ENCODE measurements around the gene DYNC2LI1. TPM values are rescaled to one million over a fixed set of nuclear protein-coding genes. Genes with fewer than 3 reads are reported as not detected.

Gene DYNC2LI1
- total RNA-seq, 1 donor from 2014 or later: 92.1 TPM

- no peak for TF ChIP-seq EZH2 (IDR thresholded peaks at IDR 0.05)
- TF ChIP-seq, protein P1, sequence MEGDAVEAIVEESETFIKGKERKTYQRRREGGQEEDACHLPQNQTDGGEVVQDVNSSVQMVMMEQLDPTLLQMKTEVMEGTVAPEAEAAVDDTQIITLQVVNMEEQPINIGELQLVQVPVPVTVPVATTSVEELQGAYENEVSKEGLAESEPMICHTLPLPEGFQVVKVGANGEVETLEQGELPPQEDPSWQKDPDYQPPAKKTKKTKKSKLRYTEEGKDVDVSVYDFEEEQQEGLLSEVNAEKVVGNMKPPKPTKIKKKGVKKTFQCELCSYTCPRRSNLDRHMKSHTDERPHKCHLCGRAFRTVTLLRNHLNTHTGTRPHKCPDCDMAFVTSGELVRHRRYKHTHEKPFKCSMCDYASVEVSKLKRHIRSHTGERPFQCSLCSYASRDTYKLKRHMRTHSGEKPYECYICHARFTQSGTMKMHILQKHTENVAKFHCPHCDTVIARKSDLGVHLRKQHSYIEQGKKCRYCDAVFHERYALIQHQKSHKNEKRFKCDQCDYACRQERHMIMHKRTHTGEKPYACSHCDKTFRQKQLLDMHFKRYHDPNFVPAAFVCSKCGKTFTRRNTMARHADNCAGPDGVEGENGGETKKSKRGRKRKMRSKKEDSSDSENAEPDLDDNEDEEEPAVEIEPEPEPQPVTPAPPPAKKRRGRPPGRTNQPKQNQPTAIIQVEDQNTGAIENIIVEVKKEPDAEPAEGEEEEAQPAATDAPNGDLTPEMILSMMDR (IDR thresholded peaks at IDR 0.05): no peak
- TF ChIP-seq EZH2phosphoT487 (IDR thresholded peaks at IDR 0.05): no peak
- Histone ChIP-seq H3K4me1 (no peaks in the 10 kb centered on the region), H3K9ac (no peak within 1 kb of the TSS), H3K27me3 (no peaks in the 10 kb centered on the region), H3K9me3 (ENCODE audit: low read depth) (no peaks in the 10 kb centered on the region), H4K20me1 (ENCODE audit: low read depth) (no peaks in the 10 kb centered on the region), H3K36me3 (no peaks in the 10 kb centered on the region), H3K79me2 (ENCODE audit: low read depth) (no peaks in the 10 kb centered on the region), H3K27ac (no peak within 1 kb of the TSS), H2AFZ (replicated peaks) (peak within 1 kb of the TSS; percentile 17), H3F3A (ENCODE audit: low read depth) (no peaks in the 10 kb centered on the region), H3K4me2 (no peak within 1 kb of the TSS), H3K4me3 (no peak within 1 kb of the TSS)
- Mint-ChIP-seq H3K36me3 (no peaks in the 10 kb centered on the region), H3K4me1 (peaks cover 10% of the 10 kb centered on the region), H3K4me3 (no peak within 1 kb of the TSS), H3K27ac (no peak within 1 kb of the TSS), H3K9me3 (peaks cover 4% of the 10 kb centered on the region), H3K27me3 (ENCODE audit: insufficient read depth, low read depth) (no peaks in the 10 kb centered on the region)
- DNase-seq (ENCODE audit: low spot score): no peak
Observed at GRCh38 chr2:43838560-43839267, 64.9 kb downstream of the DYNC2LI1 start, which contains the start of the genes ABCG5 and ABCG8. ABCG5 (minus strand) TSS chr2:43838839; CDS start chr2:43838679, 160 bp downstream. ABCG8 (plus strand) TSS chr2:43838971; CDS start chr2:43839054, 83 bp downstream.

- Histone ChIP-seq H3K4me2 (no peak overlapping the region), H3K27me3 (no peaks in the 10 kb centered on the region), H3K79me2 (ENCODE audit: low read depth) (no peaks in the 10 kb centered on the region), H3F3A (ENCODE audit: low read depth) (no peaks in the 10 kb centered on the region), H2AFZ (replicated peaks) (peak overlapping the region; percentile 42), H3K9me3 (ENCODE audit: low read depth) (no peaks in the 10 kb centered on the region), H3K4me1 (no peaks in the 10 kb centered on the region), H3K4me3 (no peak overlapping the region), H4K20me1 (ENCODE audit: low read depth) (no peaks in the 10 kb centered on the region), H3K27ac (no peak overlapping the region), H3K9ac (no peak overlapping the region), H3K36me3 (no peaks in the 10 kb centered on the region)
- H3K36me3 Mint-ChIP-seq: no peaks in the 10 kb centered on the region
- H3K9me3 Mint-ChIP-seq: peaks cover 4% of the 10 kb centered on the region
- peaks cover 10% of the 10 kb centered on the region for H3K4me1 Mint-ChIP-seq
- peak overlapping the region; percentile 42 for H3K27ac Mint-ChIP-seq
- DNase-seq (ENCODE audit: low spot score): no peak
- no peak overlapping the region for H3K4me3 Mint-ChIP-seq
- TF ChIP-seq, protein P1 (IDR thresholded peaks at IDR 0.05): no peak
- TF ChIP-seq EZH2phosphoT487 (IDR thresholded peaks at IDR 0.05) (no peak), EZH2 (IDR thresholded peaks at IDR 0.05) (no peak)
- no peaks in the 10 kb centered on the region for H3K27me3 Mint-ChIP-seq (ENCODE audit: insufficient read depth, low read depth)
Observed at GRCh38 chr2:43839776-43840564, 66.1 kb downstream of the DYNC2LI1 start.

DNA sequence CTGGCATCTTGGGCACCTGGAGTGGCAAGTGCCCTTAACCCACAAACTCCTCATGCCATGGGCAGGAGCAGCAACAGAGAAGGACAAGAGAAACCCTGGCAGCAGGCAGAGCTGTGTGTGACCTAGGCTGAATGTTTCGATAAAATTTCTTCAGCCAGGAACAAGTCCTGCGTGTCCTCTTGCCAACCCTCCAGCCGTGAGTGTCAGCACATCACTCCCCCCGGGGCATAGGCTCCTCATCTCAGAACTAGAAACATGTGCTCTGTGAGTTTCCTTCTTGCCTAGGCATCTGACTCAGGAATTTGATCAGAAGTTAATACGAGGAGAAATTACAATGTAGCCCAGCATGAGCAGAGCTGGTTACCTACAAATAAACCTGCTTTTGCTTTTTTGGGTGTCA lies 67.1 kb downstream of the DYNC2LI1 start:
- Histone ChIP-seq H3K4me1 (no peaks in the 10 kb centered on the region), H3K4me3 (no peak overlapping the region), H3F3A (ENCODE audit: low read depth) (no peaks in the 10 kb centered on the region), H3K36me3 (no peaks in the 10 kb centered on the region), H4K20me1 (ENCODE audit: low read depth) (no peaks in the 10 kb centered on the region), H3K27ac (no peak overlapping the region), H3K9me3 (ENCODE audit: low read depth) (no peaks in the 10 kb centered on the region), H3K9ac (no peak overlapping the region), H3K79me2 (ENCODE audit: low read depth) (no peaks in the 10 kb centered on the region), H3K4me2 (no peak overlapping the region), H2AFZ (replicated peaks) (no peak overlapping the region), H3K27me3 (no peaks in the 10 kb centered on the region)
- no peaks in the 10 kb centered on the region for H3K36me3 Mint-ChIP-seq
- no peak overlapping the region for H3K27ac Mint-ChIP-seq
- DNase-seq (ENCODE audit: low spot score): no peak
- no peaks in the 10 kb centered on the region for H3K9me3 Mint-ChIP-seq
- H3K4me3 Mint-ChIP-seq: no peak overlapping the region
- peaks cover 10% of the 10 kb centered on the region for H3K4me1 Mint-ChIP-seq
- TF ChIP-seq EZH2 (IDR thresholded peaks at IDR 0.05) (no peak), EZH2phosphoT487 (IDR thresholded peaks at IDR 0.05) (no peak)
- TF ChIP-seq, protein P1 (IDR thresholded peaks at IDR 0.05): no peak
- H3K27me3 Mint-ChIP-seq (ENCODE audit: insufficient read depth, low read depth): no peaks in the 10 kb centered on the region

Data from neural progenitor cell (in vitro differentiated cells).